ENCODE measurements around the gene TXNL4A.

The TXNL4A gene

GRCh38 chr18:79927607-79928562 lies 60.5 kb downstream of the TXNL4A start:
- no peak for DNase-seq (ENCODE audit: extremely low spot score)
- no peak for TF ChIP-seq CTCF (IDR thresholded peaks at IDR 0.05; ENCODE audit: control extremely low read depth, extremely low read depth, low read depth, missing control alignments)
- ChIA-PET POLR2A (no interaction called here), CTCF (interaction anchor here (0.9 to 1.2 kb wide), 2 partner anchors 10 to 23 kb away, joined by 3 to 4 read pairs; no protein-coding TSS in a partner anchor)

- no peak for DNase-seq (ENCODE audit: extremely low spot score)
- ChIA-PET CTCF (interaction anchor here (0.9 kb wide), 1 partner anchor 16 kb away, joined by 3 read pairs; no protein-coding TSS in a partner anchor), POLR2A (no interaction called here)
- TF ChIP-seq CTCF (IDR thresholded peaks at IDR 0.05; ENCODE audit: control extremely low read depth, extremely low read depth, low read depth, missing control alignments), result no peak
Measured at GRCh38 chr18:79926715-79927606, 61.4 kb downstream of the TXNL4A start.

GRCh38 chr18:79926306-79926705 lies 62.1 kb downstream of the TXNL4A start:
- TF ChIP-seq CTCF (IDR thresholded peaks at IDR 0.05; ENCODE audit: control extremely low read depth, extremely low read depth, low read depth, missing control alignments), result no peak
- CTCF ChIA-PET, result interaction anchor here (0.9 kb wide), 1 partner anchor 16 kb away, joined by 3 read pairs; no protein-coding TSS in a partner anchor
- DNase-seq (ENCODE audit: extremely low spot score), result no peak
- POLR2A ChIA-PET, result no interaction called here

GRCh38 chr18:79924814-79925731 lies 63.3 kb downstream of the TXNL4A start:
- no peak for TF ChIP-seq CTCF (IDR thresholded peaks at IDR 0.05; ENCODE audit: control extremely low read depth, extremely low read depth, low read depth, missing control alignments)
- CTCF ChIA-PET, result no interaction called here
- POLR2A ChIA-PET, result no interaction called here
- no peak for DNase-seq (ENCODE audit: extremely low spot score)

GRCh38 chr18:79923896-79924585 lies 64.3 kb downstream of the TXNL4A start:
- DNase-seq (ENCODE audit: extremely low spot score), result no peak
- TF ChIP-seq CTCF (IDR thresholded peaks at IDR 0.05; ENCODE audit: control extremely low read depth, extremely low read depth, low read depth, missing control alignments), result no peak
- ChIA-PET CTCF (no interaction called here), POLR2A (no interaction called here)
